GM23248 (cell line): ENCODE data around the gene ZNF300.

Source experiments
- EZH2 ChIP-seq: fragments of 200-600 bp; sonication (generic); IDR thresholded peaks from 2 replicates; pipeline ENCODE4 v1.6.1; 2018; ENCODE audit warnings: antibody characterized with exemption, mild to moderate bottlenecking; ENCODE audit not compliant: insufficient read depth, poor library complexity, severe bottlenecking
- EZH2phosphoT487 ChIP-seq: fragments of 200-600 bp; sonication (generic); IDR thresholded peaks from 2 replicates; pipeline ENCODE4 v1.6.1; 2018; ENCODE audit warnings: antibody characterized with exemption, moderate library complexity, mild to moderate bottlenecking, low read depth; ENCODE audit not compliant: insufficient read depth

DNA sequence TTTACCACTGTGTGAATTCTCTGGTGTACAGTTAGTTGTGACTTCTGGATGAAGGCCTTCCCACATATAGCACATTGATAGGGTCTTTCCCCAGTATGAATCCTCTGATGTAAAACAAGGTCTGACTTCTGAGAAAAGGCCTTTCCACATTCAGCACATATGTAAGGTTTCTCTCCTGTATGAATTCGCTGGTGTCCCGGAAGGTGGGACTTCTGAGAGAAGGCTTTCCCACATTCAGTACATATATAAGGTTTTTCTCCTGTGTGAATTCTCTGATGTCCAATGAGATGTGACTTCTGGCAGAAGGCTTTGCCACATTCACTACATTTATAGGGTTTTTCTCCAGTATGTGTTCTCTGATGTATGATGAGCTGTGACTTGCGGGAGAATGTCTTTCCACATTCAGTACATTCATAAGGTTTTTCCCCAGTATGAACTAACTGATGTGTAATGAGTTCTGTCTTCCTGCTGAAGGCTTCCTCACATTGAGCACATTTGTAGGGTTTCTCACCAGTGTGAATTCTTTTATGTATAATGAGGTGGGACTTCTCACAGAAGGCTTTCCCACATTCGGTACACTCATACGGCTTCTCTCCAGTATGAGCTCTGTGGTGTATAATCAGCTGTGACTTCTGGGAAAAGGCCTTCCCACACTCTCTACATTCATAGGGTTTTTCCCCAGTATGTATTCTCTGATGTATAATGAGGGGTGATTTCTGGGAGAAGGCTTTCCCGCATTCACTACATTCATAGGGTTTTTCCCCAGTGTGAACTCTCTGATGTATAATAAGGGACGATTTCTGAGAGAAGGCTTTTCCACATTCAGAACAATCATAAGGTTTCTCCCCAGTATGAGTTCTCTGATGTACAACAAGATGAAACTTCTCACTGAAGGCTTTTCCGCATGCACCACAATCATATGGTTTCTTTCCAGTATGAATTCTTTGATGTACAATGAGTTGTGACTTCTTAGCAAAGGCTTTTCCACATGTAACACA, 9.1 kb downstream of the ZNF300 start:
- no peak for TF ChIP-seq EZH2phosphoT487
- TF ChIP-seq EZH2: no peak
